Body of pancreas (tissue), 4 donors: ENCODE data around the gene TTC33. TPM values are rescaled to one million over a fixed set of nuclear protein-coding genes. Genes with fewer than 3 reads are reported as not detected.
A peak's percentile ranks its signal among the peaks of the same experiment; 100 is the strongest.
"Not testable (repeated sequence)": the region's sequence is repeated elsewhere in the genome, so short reads cannot be mapped to it uniquely, and the experiment has no call there.

ENCODE experiments used
- ATAC-seq: fragments of 150-250 bp; one replicate; pipeline ENCODE4 v1.9.1; 2016
- DNase-seq, 4 donors: peaks; one replicate each; pipeline ENCODE4 v3.0.0-alpha.2; 2019
- H3K27ac ChIP-seq, 4 donors: fragments of 200-600 bp; sonication (generic); 1 replicate in 3 of 4; 2 replicates in 1 of 4; pipeline versions ENCODE4 v1.5.1 to v1.6.1; 2016 to 2019; ENCODE audit warnings: mild to moderate bottlenecking in 1 of 4, mixed read lengths in 1 of 4, moderate library complexity in 1 of 4
- H3K27me3 ChIP-seq, 2 donors: fragments of 200-600 bp; sonication (generic); one replicate each; pipeline ENCODE4 v1.6.0; 2016; ENCODE audit warnings: mild to moderate bottlenecking in 1 of 2
- H3K36me3 ChIP-seq, 2 donors: fragments of 200-600 bp; sonication (generic); replicated peaks in 1 of 2; 2 replicates each; pipeline ENCODE4 v1.5.1; 2016; ENCODE audit warnings: low read depth in 2 of 2; ENCODE audit not compliant: insufficient read depth in 1 of 2
- H3K4me1 ChIP-seq: fragments of 200-600 bp; sonication (generic); one replicate; pipeline ENCODE4 v1.6.0; 2016
- H3K4me3 ChIP-seq, 2 donors: fragments of 200-600 bp; sonication (generic); 1 replicate in 1 of 2; 2 replicates in 1 of 2; pipeline ENCODE4 v1.5.1; 2016 to 2019
- H3K9me3 ChIP-seq, 3 donors: fragments of 200-600 bp; sonication (generic); 1 replicate in 2 of 3; 2 replicates in 1 of 3; pipeline ENCODE4 v1.5.1; 2016
- CTCF ChIP-seq, 7 experiments: fragments of 450-650 bp in 4 of 7; fragments of 200-600 bp in 3 of 7; sonication (generic) in 3 of 7; IDR thresholded peaks; one replicate each; pipeline ENCODE4 v1.5.1; 2016 to 2019; ENCODE audit warnings: antibody characterized with exemption in 7 of 7
- POLR2A ChIP-seq, 3 donors: fragments of 450-650 bp; IDR thresholded peaks; one replicate each; pipeline ENCODE4 v1.6.1; 2016; ENCODE audit warnings: antibody characterized with exemption in 3 of 3, mild to moderate bottlenecking in 2 of 3
- WGBS, 2 donors: methylation state at CpG; one replicate each; pipeline ENCODE4 v1.1.5; 2017; 5-methylcytosine and 5-hydroxymethylcytosine counted together
- intact Hi-C: fragments of 100-400 bp; cut with DNase I; formaldehyde crosslinking; loops from one replicate; pipeline ENCODE4 v1.15.1; 2023
- total RNA-seq, 2 donors: library from RNA; depleted of rRNA; stranded (reverse); fragments of >200 nt; gene quantifications; one replicate each; pipeline ENCODE4 v1.1.0, GENCODE V29; 2016

The TTC33 gene
- total RNA-seq, 2 donors from 2014 or later = 2.3 to 9.3 TPM

GRCh38 chr5:40651201-40651600 lies 104.6 kb downstream of the TTC33 start:
- ATAC-seq (no peak), DNase-seq (no peak)
- Histone ChIP-seq H3K27ac (no peak overlapping the region), H3K27me3 (no peaks in the 10 kb centered on the region), H3K36me3 (no peaks in the 10 kb centered on the region), H3K4me1 (peaks cover 3% of the 10 kb centered on the region), H3K4me3 (no peak overlapping the region), H3K9me3 (no peaks in the 10 kb centered on the region)
- intact Hi-C loops = no loop called here
- TF ChIP-seq POLR2A (IDR thresholded peaks at IDR 0.05) (no peak), CTCF (IDR thresholded peaks at IDR 0.05) (no peak)
- 94 to 96% methylated on average over 3 of the region's 3 CpGs for WGBS, 2 donors

GRCh38 chr5:40649463-40650030 lies 106.2 kb downstream of the TTC33 start:
- Histone ChIP-seq H3K4me3 (no peak overlapping the region), H3K27ac (no peak overlapping the region), H3K9me3 (no peaks in the 10 kb centered on the region), H3K4me1 (peaks cover 6% of the 10 kb centered on the region), H3K36me3 (no peaks in the 10 kb centered on the region), H3K27me3 (no peaks in the 10 kb centered on the region)
- TF ChIP-seq POLR2A (IDR thresholded peaks at IDR 0.05) (no peak), CTCF (IDR thresholded peaks at IDR 0.05) (no peak)
- DNase-seq (no peak), ATAC-seq (no peak)
- 76 to 80% methylated on average over 4 of the region's 4 CpGs for WGBS, 2 donors
- intact Hi-C loops = no loop called here

GRCh38 chr5:40648150-40648549 lies 107.6 kb downstream of the TTC33 start:
- Histone ChIP-seq H3K36me3 (no peaks in the 10 kb centered on the region), H3K27ac (no peak overlapping the region), H3K9me3 (no peaks in the 10 kb centered on the region), H3K4me3 (no peak overlapping the region), H3K27me3 (no peaks in the 10 kb centered on the region), H3K4me1 (peaks cover 6% of the 10 kb centered on the region)
- DNase-seq (no peak), ATAC-seq (no peak)
- 90 to 94% methylated on average over 1 of the region's 1 CpG for WGBS, 2 donors
- TF ChIP-seq CTCF (IDR thresholded peaks at IDR 0.05) = no peak
- TF ChIP-seq POLR2A (IDR thresholded peaks at IDR 0.05) = no peak
- intact Hi-C loops = no loop called here

- TF ChIP-seq CTCF (IDR thresholded peaks at IDR 0.05) = no peak
- TF ChIP-seq POLR2A (IDR thresholded peaks at IDR 0.05) = no peak
- Histone ChIP-seq H3K27me3 (no peaks in the 10 kb centered on the region), H3K9me3 (no peaks in the 10 kb centered on the region), H3K27ac (peak overlapping the region in 1 of 4 donors; percentile 7), H3K4me3 (no peak overlapping the region), H3K4me1 (peaks cover 6% of the 10 kb centered on the region), H3K36me3 (no peaks in the 10 kb centered on the region)
- ATAC-seq (no peak), DNase-seq (no peak)
- 2 to 19% methylated on average over 3 of the region's 3 CpGs for WGBS, 2 donors
- intact Hi-C loops = no loop called here
These were observed 109.5 kb downstream of the TTC33 start for GRCh38 chr5:40646266-40646665.

- intact Hi-C loops, DNase-seq: not testable (repeated sequence)
- WGBS, 2 donors = 82 to 89% methylated on average over 1 of the region's 1 CpG
These were observed 116.2 kb downstream of the TTC33 start for GRCh38 chr5:40639531-40639930.

More at GRCh38 chr5:40639531-40639930, 116.2 kb downstream of the TTC33 start:
- not testable (repeated sequence) for ATAC-seq, H3K4me1 ChIP-seq, H3K4me3 ChIP-seq, H3K36me3 ChIP-seq, H3K27ac ChIP-seq, H3K9me3 ChIP-seq, H3K27me3 ChIP-seq
